ENCODE data around the gene NOM1. TPM values are rescaled to one million over a fixed set of nuclear protein-coding genes. Genes with fewer than 3 reads are reported as not detected.
A peak's percentile ranks its signal among the peaks of the same experiment; 100 is the strongest.

The NOM1 gene
- total RNA-seq, 2 donors from 2014 or later = 18.4 to 40.6 TPM

- H3K9me3 ChIP-seq = no peaks in the 10 kb centered on the region
- H3K4me1 ChIP-seq (ENCODE audit: control insufficient read depth in 1 of 2, low read depth in 2 of 2) = peaks cover 11 to 20% of the 10 kb centered on the region in 2 donors
- H3K27ac ChIP-seq = no peak overlapping the region
- peaks cover 4% of the 10 kb centered on the region for H3K27me3 ChIP-seq (replicated peaks; ENCODE audit: insufficient read depth)
- no peak for DNase-seq (ENCODE audit: low spot score)
- TF ChIP-seq CTCF (IDR thresholded peaks at IDR 0.05) = no peak
- H3K36me3 ChIP-seq = no peaks in the 10 kb centered on the region
- no peak for ATAC-seq (ENCODE audit: insufficient number of reproducible peaks, low FRiP score, low read depth)
- no peak overlapping the region for H3K4me3 ChIP-seq
Measured at GRCh38 chr7:157018328-157018996, 69.0 kb downstream of the NOM1 start.

- TF ChIP-seq CTCF (IDR thresholded peaks at IDR 0.05) = no peak
- no peaks in the 10 kb centered on the region for H3K36me3 ChIP-seq
- H3K9me3 ChIP-seq = no peaks in the 10 kb centered on the region
- H3K27me3 ChIP-seq (replicated peaks; ENCODE audit: insufficient read depth) = peaks cover 6% of the 10 kb centered on the region
- H3K4me1 ChIP-seq (ENCODE audit: control insufficient read depth in 1 of 2, low read depth in 2 of 2) = peaks cover 11 to 20% of the 10 kb centered on the region in 2 donors
- no peak overlapping the region for H3K4me3 ChIP-seq
- DNase-seq (ENCODE audit: low spot score) = no peak
- ATAC-seq (ENCODE audit: insufficient number of reproducible peaks, low FRiP score, low read depth) = no peak
- no peak overlapping the region for H3K27ac ChIP-seq
Measured at GRCh38 chr7:157018997-157019608, 69.6 kb downstream of the NOM1 start.

GRCh38 chr7:157019718-157020451 lies 70.4 kb downstream of the NOM1 start:
- ATAC-seq (ENCODE audit: insufficient number of reproducible peaks, low FRiP score, low read depth) (no peak), DNase-seq (ENCODE audit: low spot score) (no peak)
- H3K27ac ChIP-seq = no peak overlapping the region
- H3K27me3 ChIP-seq (replicated peaks; ENCODE audit: insufficient read depth) = peaks cover 11% of the 10 kb centered on the region
- peaks cover 11 to 20% of the 10 kb centered on the region in 2 donors for H3K4me1 ChIP-seq (ENCODE audit: control insufficient read depth in 1 of 2, low read depth in 2 of 2)
- H3K36me3 ChIP-seq = no peaks in the 10 kb centered on the region
- H3K4me3 ChIP-seq = no peak overlapping the region
- TF ChIP-seq CTCF (IDR thresholded peaks at IDR 0.05) = no peak
- H3K9me3 ChIP-seq = no peaks in the 10 kb centered on the region

- no peak for DNase-seq (ENCODE audit: low spot score)
- Histone ChIP-seq H3K9me3 (no peaks in the 10 kb centered on the region), H3K36me3 (no peaks in the 10 kb centered on the region), H3K4me3 (peak overlapping the region; percentile 45), H3K27ac (no peak overlapping the region), H3K4me1 (ENCODE audit: control insufficient read depth in 1 of 2, low read depth in 2 of 2) (peaks cover 11 to 20% of the 10 kb centered on the region in 2 donors), H3K27me3 (replicated peaks; ENCODE audit: insufficient read depth) (peaks cover 11% of the 10 kb centered on the region)
- no peak for ATAC-seq (ENCODE audit: insufficient number of reproducible peaks, low FRiP score, low read depth)
- TF ChIP-seq CTCF (IDR thresholded peaks at IDR 0.05) = no peak
Measured at GRCh38 chr7:157020514-157021070, 71.1 kb downstream of the NOM1 start.

Measured in thoracic aorta (tissue), 2 donors.